Endodermal cell (in vitro differentiated cells): Measurements from ENCODE around the gene ACOX3. TPM values are rescaled to one million over a fixed set of nuclear protein-coding genes. Genes with fewer than 3 reads are reported as not detected.

Experiments
- DNase-seq: peaks from one replicate; pipeline ENCODE4 v3.0.0-alpha.2; 2017
- H3K27ac ChIP-seq: 2 replicates; pipeline ENCODE4 v1.5.1; 2013; ENCODE audit warnings: mild to moderate bottlenecking, low read depth, low read length, moderate library complexity
- H3K27me3 ChIP-seq: 2 replicates; pipeline ENCODE4 v1.6.1; 2013; ENCODE audit warnings: mild to moderate bottlenecking, low read length, moderate library complexity; ENCODE audit not compliant: insufficient read depth, control insufficient read depth, poor library complexity, severe bottlenecking
- H3K36me3 ChIP-seq: 2 replicates; pipeline ENCODE4 v1.7.0; 2013; ENCODE audit warnings: mild to moderate bottlenecking, low read length, moderate library complexity; ENCODE audit not compliant: control insufficient read depth, insufficient read depth
- H3K4me1 ChIP-seq: one replicate; pipeline ENCODE4 v1.7.0; 2013; ENCODE audit warnings: low read length; ENCODE audit not compliant: control insufficient read depth, insufficient read depth
- H3K4me3 ChIP-seq: 2 replicates; pipeline ENCODE4 v1.5.1; 2013; ENCODE audit warnings: mild to moderate bottlenecking, low read length, moderate library complexity
- H3K9ac ChIP-seq: 2 replicates; pipeline ENCODE4 v1.6.1; 2013; ENCODE audit warnings: mild to moderate bottlenecking, low read length, moderate library complexity; ENCODE audit not compliant: poor library complexity, severe bottlenecking; ENCODE audit errors: extremely low read depth
- H3K9me3 ChIP-seq: 2 replicates; pipeline ENCODE4 v1.6.1; 2013; ENCODE audit warnings: mild to moderate bottlenecking, low read length, moderate library complexity; ENCODE audit not compliant: control insufficient read depth
- H3K27ac Mint-ChIP-seq: 2 replicates; pipeline ENCODE4 v1.8.0; 2020; ENCODE audit warnings: mixed read lengths
- H3K27me3 Mint-ChIP-seq: 2 replicates; pipeline ENCODE4 v1.8.0; 2021; ENCODE audit warnings: mild to moderate bottlenecking, mixed read lengths; ENCODE audit not compliant: insufficient read depth
- H3K36me3 Mint-ChIP-seq: 2 replicates; pipeline ENCODE4 v1.8.0; 2020; ENCODE audit warnings: low read depth, mixed read lengths
- H3K4me1 Mint-ChIP-seq: 2 replicates; pipeline ENCODE4 v1.8.0; 2020; ENCODE audit warnings: mixed read lengths
- H3K4me3 Mint-ChIP-seq: 2 replicates; pipeline ENCODE4 v1.8.0; 2020; ENCODE audit warnings: mild to moderate bottlenecking, moderate library complexity, mixed read lengths
- H3K9me3 Mint-ChIP-seq: 2 replicates; pipeline ENCODE4 v1.8.0; 2020; ENCODE audit warnings: mild to moderate bottlenecking, mixed read lengths
- WGBS, 2 experiments: methylation state at CpG; one replicate each; pipeline versions ENCODE4 v1.1.5 to v1.1.7; 2013; ENCODE audit warnings: missing lambda C conversion rate in 2 of 2, mixed read lengths in 1 of 2; ENCODE audit not compliant: insufficient coverage in 1 of 2, insufficient read length in 1 of 2; 5-methylcytosine and 5-hydroxymethylcytosine counted together
- total RNA-seq, 2 donors: library from RNA; stranded (reverse); fragmentation: NEBNext Ultra II Directional in 1 of 2; extraction: Animal tissue kit (Norgen Biotek cat#: 25700) in 1 of 2; gene quantifications; 2 replicates in 1 of 2; 3 replicates in 1 of 2; pipeline ENCODE4 v1.2.1, GENCODE V29; 2021
- TF ChIP-seq, protein P1 (sequence below): fragments of 200-600 bp; sonication (generic); conservative IDR thresholded peaks from 2 replicates; pipeline ENCODE4 v1.5.0; 2021; ENCODE audit warnings: antibody characterized with exemption, mild to moderate bottlenecking

ACOX3 gene
- total RNA-seq, 2 donors from 2014 or later, result 55.1 to 146 TPM

DNA sequence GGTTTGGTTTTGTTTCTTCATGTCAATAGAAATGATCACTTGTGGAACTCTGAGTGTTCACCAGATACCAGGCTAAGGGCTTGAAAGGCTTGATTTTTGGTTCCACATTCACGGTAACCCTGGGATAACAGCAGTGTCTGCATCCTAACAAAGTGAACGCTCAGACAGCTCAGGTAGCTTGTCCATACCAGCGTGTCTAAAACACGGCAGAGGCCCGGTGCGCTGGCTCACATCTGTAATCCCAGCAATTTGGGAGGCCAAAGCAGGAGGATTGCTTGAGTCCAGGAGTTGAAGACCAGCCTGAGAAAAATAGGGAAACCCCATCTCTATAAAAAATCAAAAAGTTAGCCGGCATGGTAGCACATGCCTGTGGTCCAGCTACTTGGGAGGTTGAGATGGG is 122.0 kb downstream of the ACOX3 start:
- no peaks in the 10 kb centered on the region for H3K27me3 Mint-ChIP-seq
- DNase-seq, result no peak
- H3K36me3 Mint-ChIP-seq, result no peaks in the 10 kb centered on the region
- Histone ChIP-seq H3K27me3 (no peaks in the 10 kb centered on the region), H3K9ac (no peak overlapping the region), H3K9me3 (no peaks in the 10 kb centered on the region), H3K4me3 (no peak overlapping the region), H3K4me1 (peaks cover 12% of the 10 kb centered on the region), H3K27ac (no peak overlapping the region), H3K36me3 (no peaks in the 10 kb centered on the region)
- H3K27ac Mint-ChIP-seq, result no peak overlapping the region
- no peak overlapping the region for H3K4me3 Mint-ChIP-seq
- TF ChIP-seq, protein P1, sequence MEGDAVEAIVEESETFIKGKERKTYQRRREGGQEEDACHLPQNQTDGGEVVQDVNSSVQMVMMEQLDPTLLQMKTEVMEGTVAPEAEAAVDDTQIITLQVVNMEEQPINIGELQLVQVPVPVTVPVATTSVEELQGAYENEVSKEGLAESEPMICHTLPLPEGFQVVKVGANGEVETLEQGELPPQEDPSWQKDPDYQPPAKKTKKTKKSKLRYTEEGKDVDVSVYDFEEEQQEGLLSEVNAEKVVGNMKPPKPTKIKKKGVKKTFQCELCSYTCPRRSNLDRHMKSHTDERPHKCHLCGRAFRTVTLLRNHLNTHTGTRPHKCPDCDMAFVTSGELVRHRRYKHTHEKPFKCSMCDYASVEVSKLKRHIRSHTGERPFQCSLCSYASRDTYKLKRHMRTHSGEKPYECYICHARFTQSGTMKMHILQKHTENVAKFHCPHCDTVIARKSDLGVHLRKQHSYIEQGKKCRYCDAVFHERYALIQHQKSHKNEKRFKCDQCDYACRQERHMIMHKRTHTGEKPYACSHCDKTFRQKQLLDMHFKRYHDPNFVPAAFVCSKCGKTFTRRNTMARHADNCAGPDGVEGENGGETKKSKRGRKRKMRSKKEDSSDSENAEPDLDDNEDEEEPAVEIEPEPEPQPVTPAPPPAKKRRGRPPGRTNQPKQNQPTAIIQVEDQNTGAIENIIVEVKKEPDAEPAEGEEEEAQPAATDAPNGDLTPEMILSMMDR, result no peak
- peaks cover 3% of the 10 kb centered on the region for H3K9me3 Mint-ChIP-seq
- peaks cover 10% of the 10 kb centered on the region for H3K4me1 Mint-ChIP-seq
- WGBS, 2 experiments, result 87 to 93% methylated on average over 7 of the region's 7 CpGs

DNA sequence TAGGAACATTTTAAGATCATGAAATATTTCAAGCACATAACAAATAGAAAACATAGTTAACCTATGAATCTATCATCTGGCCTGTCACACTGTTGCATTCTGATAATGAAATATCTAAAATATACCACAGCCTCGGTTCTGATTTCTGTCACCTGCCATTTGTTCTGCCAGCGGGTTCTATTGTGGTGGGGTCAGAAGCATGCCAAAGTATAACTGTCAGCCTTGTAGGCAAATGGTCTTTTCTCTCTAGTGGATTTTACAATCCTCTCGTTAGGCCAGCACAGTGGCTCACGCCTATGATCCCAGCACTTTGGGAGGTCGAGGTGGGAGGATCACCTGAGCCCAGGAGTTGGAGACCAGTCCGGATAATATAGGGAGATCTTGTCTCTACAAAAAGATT is 123.0 kb downstream of the ACOX3 start:
- H3K27ac Mint-ChIP-seq, result no peak overlapping the region
- H3K9ac ChIP-seq, result no peak overlapping the region
- peaks cover 12% of the 10 kb centered on the region for H3K4me1 ChIP-seq
- H3K27me3 Mint-ChIP-seq, result no peaks in the 10 kb centered on the region
- no peaks in the 10 kb centered on the region for H3K36me3 ChIP-seq
- peaks cover 9% of the 10 kb centered on the region for H3K9me3 Mint-ChIP-seq
- 87 to 92% methylated on average over 6 of the region's 6 CpGs for WGBS, 2 experiments
- H3K27ac ChIP-seq, result no peak overlapping the region
- H3K4me3 ChIP-seq, result no peak overlapping the region
- TF ChIP-seq, protein P1, result no peak
- no peak overlapping the region for H3K4me3 Mint-ChIP-seq
- H3K4me1 Mint-ChIP-seq, result peaks cover 10% of the 10 kb centered on the region
- DNase-seq, result no peak
- no peaks in the 10 kb centered on the region for H3K9me3 ChIP-seq
- no peaks in the 10 kb centered on the region for H3K36me3 Mint-ChIP-seq
- H3K27me3 ChIP-seq, result no peaks in the 10 kb centered on the region

- Mint-ChIP-seq H3K27me3 (peaks cover 3% of the 10 kb centered on the region), H3K9me3 (peaks cover 13% of the 10 kb centered on the region), H3K27ac (no peak overlapping the region), H3K36me3 (no peaks in the 10 kb centered on the region), H3K4me3 (no peak overlapping the region), H3K4me1 (peaks cover 10% of the 10 kb centered on the region)
- H3K36me3 ChIP-seq, result no peaks in the 10 kb centered on the region
- H3K9me3 ChIP-seq, result no peaks in the 10 kb centered on the region
- no peaks in the 10 kb centered on the region for H3K27me3 ChIP-seq
- peaks cover 12% of the 10 kb centered on the region for H3K4me1 ChIP-seq
- H3K9ac ChIP-seq, result no peak overlapping the region
- no peak for DNase-seq
- TF ChIP-seq, protein P1, result no peak
- no peak overlapping the region for H3K4me3 ChIP-seq
- H3K27ac ChIP-seq, result no peak overlapping the region
- WGBS, 2 experiments, result 92 to 95% methylated on average over 10 to 15 of the region's 15 CpGs
Measured at GRCh38 chr4:8316911-8317351, 123.6 kb downstream of the ACOX3 start.

Other genes with a start within 250 kb of the ACOX3 start
- 1 to 10 TPM; 1.9 to 2.6 TPM for gene SH3TC1, start 241.4 kb downstream of the ACOX3 start, total RNA-seq
- gene HTRA3, start 171.0 kb downstream of the ACOX3 start, total RNA-seq, result 1 to 10 TPM; 3.2 to 4.6 TPM
- gene TRMT44, start 54 bp upstream of the ACOX3 start, total RNA-seq, result 100 to 1,000 TPM in 1 of 2 donors, 10 to 100 TPM in 1; 45.9 to 114 TPM
- gene GPR78, start 139.7 kb upstream of the ACOX3 start, total RNA-seq, result 1 to 10 TPM; 3.7 to 8.1 TPM
- 10 to 100 TPM; 23.9 to 33.6 TPM for gene CPZ, start 152.0 kb upstream of the ACOX3 start, total RNA-seq